Skeletal muscle tissue (tissue), 4 donors: ENCODE measurements around the gene SMARCA5. TPM values are rescaled to one million over a fixed set of nuclear protein-coding genes. Genes with fewer than 3 reads are reported as not detected.
A peak's percentile ranks its signal among the peaks of the same experiment; 100 is the strongest.

Source experiments
- H3K27ac ChIP-seq: one replicate; pipeline ENCODE4 v1.7.0; 2013; ENCODE audit warnings: mild to moderate bottlenecking, low read depth, low read length, inconsistent platforms
- H3K27me3 ChIP-seq, 3 donors: one replicate each; pipeline ENCODE4 v1.7.0; 2013; ENCODE audit warnings: low read length in 3 of 3; ENCODE audit not compliant: control insufficient read depth in 3 of 3, insufficient read depth in 3 of 3
- H3K36me3 ChIP-seq, 3 donors: one replicate each; pipeline ENCODE4 v1.7.0; 2013; ENCODE audit warnings: low read length in 3 of 3; ENCODE audit not compliant: control insufficient read depth in 3 of 3, insufficient read depth in 3 of 3
- H3K4me1 ChIP-seq, 3 donors: one replicate each; pipeline ENCODE4 v1.7.0; 2013; ENCODE audit warnings: low read length in 3 of 3, mild to moderate bottlenecking in 3 of 3; ENCODE audit not compliant: control insufficient read depth in 3 of 3, insufficient read depth in 3 of 3
- H3K4me3 ChIP-seq, 3 donors: one replicate each; pipeline ENCODE4 v1.7.0; 2013; ENCODE audit warnings: low read length in 3 of 3
- H3K9ac ChIP-seq, 3 donors: one replicate each; pipeline ENCODE4 v1.7.0; 2013; ENCODE audit warnings: low read length in 3 of 3, mild to moderate bottlenecking in 3 of 3, moderate library complexity in 2 of 3, low read depth in 1 of 3
- H3K9me3 ChIP-seq, 3 donors: one replicate each; pipeline ENCODE4 v1.7.0; 2013; ENCODE audit warnings: low read length in 3 of 3; ENCODE audit not compliant: control insufficient read depth in 3 of 3
- total RNA-seq: library from RNA; depleted of rRNA; stranded (reverse); fragments of >200 nt; gene quantifications from one replicate; pipeline ENCODE4 v1.2.3, GENCODE V29; 2014
- donor health status: Osteomylitis.

SMARCA5 gene
- total RNA-seq, 1 donor from 2014 or later: 42.8 TPM

DNA sequence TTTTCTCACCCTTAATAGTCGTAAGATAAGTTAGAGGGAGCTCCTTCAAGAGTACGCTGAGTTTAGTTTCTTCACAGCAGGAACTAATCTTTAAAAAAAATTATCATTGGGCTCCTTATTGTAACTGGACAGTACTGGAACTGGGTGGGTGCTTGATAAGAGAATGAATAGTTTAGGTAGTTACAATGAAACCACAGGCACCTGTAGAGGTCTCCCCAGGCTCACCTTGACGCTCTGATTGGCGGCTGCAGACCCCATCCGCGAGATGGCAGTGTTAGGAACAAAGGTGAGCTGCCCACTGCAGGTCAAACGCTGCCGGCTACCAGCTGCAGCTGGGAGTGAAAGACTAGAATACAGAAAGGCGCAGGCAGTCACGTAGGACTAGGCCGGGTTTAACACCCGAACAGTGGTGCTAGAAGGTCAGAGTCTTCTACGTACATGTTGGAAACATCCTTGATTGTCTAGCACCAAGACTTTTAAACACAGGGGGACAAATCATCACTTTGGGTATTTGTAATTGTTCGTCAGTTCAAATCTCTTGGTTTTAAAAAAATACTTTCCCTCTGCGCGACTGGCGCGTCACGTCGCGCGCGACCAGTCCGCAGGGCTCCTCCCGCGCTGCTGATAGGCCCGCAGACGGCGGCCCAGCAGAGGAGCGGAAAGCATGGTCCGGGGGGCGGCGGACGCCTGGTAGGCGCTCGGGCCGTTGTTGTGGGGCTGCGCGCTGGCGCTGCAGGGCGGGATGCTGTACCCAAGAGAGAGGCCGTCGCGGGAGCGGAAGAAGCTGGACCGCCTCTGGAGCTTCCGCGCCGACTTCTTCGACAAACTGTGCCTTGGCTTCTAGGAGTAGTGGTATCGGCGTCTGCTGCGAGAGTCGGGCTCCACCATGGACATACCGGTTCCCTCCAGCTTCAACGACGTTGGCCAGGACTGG is 45.6 kb downstream of the SMARCA5 start:
- peak overlapping the region; percentile 59 to 91 (median 82) for H3K4me3 ChIP-seq
- peak overlapping the region; percentile 74 to 90 (median 75) for H3K9ac ChIP-seq
- peak overlapping the region; percentile 73 for H3K27ac ChIP-seq
- H3K36me3 ChIP-seq: no peaks in the 10 kb centered on the region
- H3K4me1 ChIP-seq: peaks cover 7 to 12% (median 9%) of the 10 kb centered on the region in 3 donors
- H3K9me3 ChIP-seq: no peaks in the 10 kb centered on the region
- no peaks in the 10 kb centered on the region for H3K27me3 ChIP-seq

DNA sequence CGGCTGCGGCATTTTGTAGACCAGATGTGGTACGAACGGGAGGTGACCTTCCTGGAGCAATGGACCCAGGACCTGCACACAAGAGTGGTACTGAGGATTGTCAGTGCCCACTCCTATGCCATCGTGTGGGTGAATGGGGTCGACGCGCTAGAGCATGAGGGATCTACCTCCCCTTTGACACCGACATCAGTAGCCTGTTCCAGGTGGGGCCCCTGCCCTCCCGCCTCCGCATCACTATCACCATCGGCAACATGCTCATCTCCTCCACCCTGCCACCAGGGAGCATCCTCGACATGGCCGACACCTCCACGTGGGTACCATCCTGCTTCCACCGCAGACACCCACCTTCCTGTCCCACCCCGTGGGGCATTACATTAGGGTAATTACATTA is 46.2 kb downstream of the SMARCA5 start:
- peak overlapping the region; percentile 74 to 90 (median 75) for H3K9ac ChIP-seq
- H3K36me3 ChIP-seq: no peaks in the 10 kb centered on the region
- H3K27ac ChIP-seq: peak overlapping the region; percentile 73
- peaks cover 7 to 12% (median 9%) of the 10 kb centered on the region in 3 donors for H3K4me1 ChIP-seq
- H3K9me3 ChIP-seq: no peaks in the 10 kb centered on the region
- H3K27me3 ChIP-seq: no peaks in the 10 kb centered on the region
- H3K4me3 ChIP-seq: peak overlapping the region; percentile 59 to 91 (median 82)

DNA sequence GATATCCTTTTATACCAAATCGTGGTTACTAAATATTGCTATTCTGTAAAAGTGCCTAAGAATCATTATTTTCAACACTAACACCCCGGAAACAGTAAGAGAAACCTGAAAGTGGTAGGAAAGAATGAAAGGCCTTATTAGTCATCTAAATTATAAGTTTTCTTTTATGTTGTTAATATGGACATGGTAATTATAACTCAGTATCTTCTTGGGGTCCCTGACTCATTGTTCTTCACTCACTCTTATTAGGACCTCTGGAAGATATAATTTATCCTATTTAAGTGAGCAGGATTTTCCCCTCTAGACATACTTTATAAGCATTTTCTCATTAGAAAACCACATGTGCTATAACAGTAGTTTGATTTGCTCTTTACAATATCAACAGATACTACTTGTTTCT is 51.0 kb downstream of the SMARCA5 start:
- no peaks in the 10 kb centered on the region for H3K36me3 ChIP-seq
- no peak overlapping the region for H3K4me3 ChIP-seq
- no peaks in the 10 kb centered on the region for H3K27me3 ChIP-seq
- no peaks in the 10 kb centered on the region for H3K9me3 ChIP-seq
- no peak overlapping the region for H3K27ac ChIP-seq
- H3K9ac ChIP-seq: no peak overlapping the region
- peaks cover 5 to 6% (median 5%) of the 10 kb centered on the region in 3 donors for H3K4me1 ChIP-seq

DNA sequence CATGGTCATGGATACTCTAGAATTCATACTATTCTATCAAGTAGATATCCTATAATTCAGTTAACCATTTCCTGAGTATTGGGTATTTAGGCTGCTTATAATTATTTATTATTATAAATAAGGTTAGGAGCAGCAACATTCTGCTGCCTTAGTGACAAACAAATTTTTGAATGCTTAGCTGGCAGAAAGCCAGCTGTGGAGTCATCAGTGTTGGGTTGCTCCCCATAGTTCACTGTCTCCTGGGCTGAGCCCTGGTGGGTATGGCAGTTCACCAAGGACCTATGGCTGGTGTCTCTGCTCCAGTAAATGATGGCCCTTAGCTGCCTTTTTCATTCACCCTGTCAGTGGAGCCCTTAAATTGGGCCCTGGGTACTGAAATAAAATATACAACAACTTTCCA is 61.8 kb downstream of the SMARCA5 start:
- H3K9ac ChIP-seq: no peak overlapping the region
- H3K9me3 ChIP-seq: no peaks in the 10 kb centered on the region
- H3K4me1 ChIP-seq: no peaks in the 10 kb centered on the region
- no peaks in the 10 kb centered on the region for H3K27me3 ChIP-seq
- H3K4me3 ChIP-seq: no peak overlapping the region
- H3K27ac ChIP-seq: no peak overlapping the region
- H3K36me3 ChIP-seq: peaks cover 0 to 2% (median 0%) of the 10 kb centered on the region in 3 donors

DNA sequence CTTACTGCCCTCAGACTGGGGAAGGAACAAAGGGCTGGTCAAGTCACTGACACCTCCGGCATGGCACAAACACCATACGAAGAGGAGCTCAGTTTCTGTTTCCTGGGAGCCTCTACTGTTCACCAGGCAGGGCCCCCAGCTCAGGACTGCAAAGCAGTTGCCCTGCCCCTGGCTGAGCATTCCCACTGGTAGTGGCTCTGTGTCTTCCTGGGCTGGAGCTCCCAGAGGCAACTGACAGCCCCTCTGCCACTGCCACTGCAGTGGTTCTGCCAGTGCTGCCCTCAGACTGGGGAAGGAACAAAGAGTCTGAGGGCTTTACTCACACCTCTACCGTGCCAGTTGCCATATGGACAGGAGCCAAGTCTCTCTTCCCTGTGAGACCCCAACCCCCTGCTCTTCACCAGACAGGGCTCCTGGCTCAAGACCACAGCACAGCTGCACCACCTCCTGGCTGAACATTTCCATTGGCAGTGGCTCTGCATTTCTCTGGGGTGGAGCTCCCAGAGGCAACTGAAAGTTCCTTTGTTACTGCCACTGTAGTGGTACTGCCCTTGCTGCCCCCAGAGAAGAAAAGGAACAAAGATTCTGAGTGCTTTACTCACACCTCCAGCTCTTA is 67.9 kb downstream of the SMARCA5 start:
- Histone ChIP-seq H3K9ac (no peak overlapping the region), H3K4me3 (no peak overlapping the region), H3K9me3 (no peaks in the 10 kb centered on the region), H3K36me3 (no peaks in the 10 kb centered on the region), H3K4me1 (no peaks in the 10 kb centered on the region), H3K27ac (no peak overlapping the region), H3K27me3 (no peaks in the 10 kb centered on the region)

DNA sequence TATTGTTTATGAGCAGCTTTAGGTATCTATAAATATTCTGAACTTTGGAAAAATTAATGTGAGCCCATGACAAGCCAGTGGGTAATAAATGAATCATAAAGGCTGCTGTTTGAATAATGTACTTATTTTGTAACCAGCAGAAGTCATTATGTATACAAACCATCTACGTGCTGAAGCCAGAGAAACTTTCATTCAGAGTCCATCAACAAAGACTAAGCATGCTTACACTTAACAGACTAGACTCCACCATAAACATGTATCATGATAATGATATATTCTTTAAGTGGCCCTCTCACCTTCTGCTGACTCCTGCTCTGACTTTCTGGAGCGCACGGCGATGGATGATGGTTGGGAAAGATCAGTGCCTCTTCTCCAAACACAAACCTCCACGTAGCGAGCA is 72.0 kb downstream of the SMARCA5 start:
- Histone ChIP-seq H3K27ac (no peak overlapping the region), H3K4me1 (no peaks in the 10 kb centered on the region), H3K9me3 (no peaks in the 10 kb centered on the region), H3K9ac (no peak overlapping the region), H3K4me3 (no peak overlapping the region), H3K27me3 (no peaks in the 10 kb centered on the region), H3K36me3 (no peaks in the 10 kb centered on the region)

DNA sequence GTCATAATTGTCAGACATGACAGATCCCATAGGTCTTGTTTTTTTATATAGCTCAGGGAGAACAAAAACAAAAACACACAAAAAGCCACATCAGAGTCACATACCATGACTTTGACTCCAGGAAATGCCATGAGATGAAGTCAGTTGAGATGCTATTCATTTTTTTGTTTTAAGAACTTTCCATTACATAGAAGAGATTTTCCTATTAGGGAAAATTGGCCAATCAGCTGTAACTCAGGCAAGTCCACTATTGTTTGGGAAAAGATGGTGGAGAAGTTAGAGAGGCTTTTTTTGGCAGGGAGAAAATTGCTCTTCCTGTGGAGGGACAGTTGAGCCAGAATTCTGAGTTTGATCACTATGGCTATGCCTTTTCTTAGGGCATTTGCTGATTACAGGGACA is 72.6 kb downstream of the SMARCA5 start:
- Histone ChIP-seq H3K36me3 (no peaks in the 10 kb centered on the region), H3K9ac (no peak overlapping the region), H3K27me3 (no peaks in the 10 kb centered on the region), H3K4me1 (no peaks in the 10 kb centered on the region), H3K9me3 (no peaks in the 10 kb centered on the region), H3K4me3 (no peak overlapping the region), H3K27ac (no peak overlapping the region)

DNA sequence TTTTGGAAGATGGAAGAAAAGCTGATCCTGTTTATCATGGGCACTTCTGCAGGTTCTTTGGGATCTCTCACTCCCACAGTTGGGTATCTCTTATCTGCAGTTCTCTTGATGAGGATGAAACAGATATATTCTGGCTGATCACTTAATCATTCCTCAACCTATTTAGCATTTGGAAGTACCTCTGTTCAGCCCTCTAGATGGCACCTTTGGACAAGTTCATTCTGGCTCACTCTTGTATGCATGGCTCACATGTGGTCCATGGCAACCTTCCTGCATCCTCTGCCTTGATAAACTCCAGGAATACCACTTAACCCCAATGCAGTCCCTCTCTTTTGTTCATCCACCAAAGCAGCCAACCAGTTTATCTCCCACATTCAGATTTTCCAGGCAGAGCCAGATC is 74.2 kb downstream of the SMARCA5 start:
- H3K36me3 ChIP-seq: no peaks in the 10 kb centered on the region
- no peak overlapping the region for H3K27ac ChIP-seq
- no peaks in the 10 kb centered on the region for H3K9me3 ChIP-seq
- H3K27me3 ChIP-seq: no peaks in the 10 kb centered on the region
- no peak overlapping the region for H3K4me3 ChIP-seq
- H3K4me1 ChIP-seq: no peaks in the 10 kb centered on the region
- H3K9ac ChIP-seq: no peak overlapping the region

DNA sequence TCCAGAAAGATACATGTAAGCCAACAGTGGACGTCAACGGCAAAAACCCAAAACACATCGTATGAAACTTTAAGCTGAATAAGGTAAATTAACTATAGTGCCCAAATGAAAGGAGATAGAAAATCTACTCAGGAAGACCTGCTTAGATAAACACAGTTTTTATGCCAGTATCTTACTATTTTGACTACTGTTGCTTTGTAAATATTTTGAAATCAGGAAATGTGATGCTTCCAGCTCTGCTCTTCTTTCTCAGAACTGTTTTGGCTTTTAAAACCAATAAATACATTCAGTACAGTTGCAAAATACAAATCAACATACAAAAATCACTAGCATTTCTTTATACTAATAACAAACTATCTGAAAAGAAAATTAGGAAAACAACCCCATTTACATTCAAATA is 83.8 kb downstream of the SMARCA5 start:
- Histone ChIP-seq H3K9me3 (no peaks in the 10 kb centered on the region), H3K27ac (no peak overlapping the region), H3K36me3 (no peaks in the 10 kb centered on the region), H3K4me3 (no peak overlapping the region), H3K27me3 (no peaks in the 10 kb centered on the region), H3K4me1 (peaks cover 0 to 4% (median 0%) of the 10 kb centered on the region in 3 donors), H3K9ac (no peak overlapping the region)

DNA sequence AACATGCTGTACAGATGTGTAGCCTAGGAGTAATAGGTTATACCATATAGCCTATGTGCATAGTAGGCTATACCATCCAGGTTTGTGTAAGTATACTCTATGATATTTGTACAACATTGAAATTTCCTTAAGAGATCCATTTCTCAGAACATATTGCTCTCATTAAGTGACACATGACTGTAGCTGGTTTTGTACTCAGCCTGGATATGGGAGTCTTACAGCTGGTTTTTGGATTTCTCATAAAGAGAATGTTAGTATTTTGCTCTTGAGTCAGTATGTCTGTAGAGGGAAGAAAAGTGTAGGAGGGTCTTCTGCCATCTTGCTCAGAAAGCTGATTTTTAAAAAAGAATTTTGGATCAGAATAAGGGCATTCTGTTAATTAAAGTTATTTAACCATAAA is 85.3 kb downstream of the SMARCA5 start:
- Histone ChIP-seq H3K9me3 (no peaks in the 10 kb centered on the region), H3K4me1 (peaks cover 0 to 4% (median 0%) of the 10 kb centered on the region in 3 donors), H3K9ac (no peak overlapping the region), H3K27me3 (no peaks in the 10 kb centered on the region), H3K27ac (no peak overlapping the region), H3K4me3 (no peak overlapping the region), H3K36me3 (no peaks in the 10 kb centered on the region)
